ENCODE measurements around the gene TIE1.

Gene TIE1

DNA sequence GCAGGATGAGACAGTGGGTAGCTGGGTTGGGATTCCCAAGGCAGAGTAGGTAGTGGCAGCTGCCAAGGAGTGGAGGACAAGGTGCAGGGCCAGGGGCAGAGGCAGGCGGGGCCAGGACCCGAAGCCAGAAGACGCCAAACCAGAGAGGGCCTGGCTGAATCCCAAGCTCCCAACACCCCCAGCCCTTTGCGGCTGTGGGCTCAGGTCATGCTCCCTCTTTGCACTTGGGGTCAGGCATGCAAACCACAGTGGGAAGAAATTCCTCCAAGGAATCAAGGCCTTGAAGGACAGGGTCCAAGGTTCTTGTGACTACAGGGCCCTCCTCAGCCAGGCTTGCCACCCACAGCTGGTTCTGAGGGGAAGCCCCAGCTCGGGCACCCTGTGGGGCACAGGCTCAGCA, 21.6 kb upstream of the TIE1 start:
- TF ChIP-seq, protein P1, sequence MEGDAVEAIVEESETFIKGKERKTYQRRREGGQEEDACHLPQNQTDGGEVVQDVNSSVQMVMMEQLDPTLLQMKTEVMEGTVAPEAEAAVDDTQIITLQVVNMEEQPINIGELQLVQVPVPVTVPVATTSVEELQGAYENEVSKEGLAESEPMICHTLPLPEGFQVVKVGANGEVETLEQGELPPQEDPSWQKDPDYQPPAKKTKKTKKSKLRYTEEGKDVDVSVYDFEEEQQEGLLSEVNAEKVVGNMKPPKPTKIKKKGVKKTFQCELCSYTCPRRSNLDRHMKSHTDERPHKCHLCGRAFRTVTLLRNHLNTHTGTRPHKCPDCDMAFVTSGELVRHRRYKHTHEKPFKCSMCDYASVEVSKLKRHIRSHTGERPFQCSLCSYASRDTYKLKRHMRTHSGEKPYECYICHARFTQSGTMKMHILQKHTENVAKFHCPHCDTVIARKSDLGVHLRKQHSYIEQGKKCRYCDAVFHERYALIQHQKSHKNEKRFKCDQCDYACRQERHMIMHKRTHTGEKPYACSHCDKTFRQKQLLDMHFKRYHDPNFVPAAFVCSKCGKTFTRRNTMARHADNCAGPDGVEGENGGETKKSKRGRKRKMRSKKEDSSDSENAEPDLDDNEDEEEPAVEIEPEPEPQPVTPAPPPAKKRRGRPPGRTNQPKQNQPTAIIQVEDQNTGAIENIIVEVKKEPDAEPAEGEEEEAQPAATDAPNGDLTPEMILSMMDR (IDR thresholded peaks at IDR 0.05; ENCODE audit: low read depth, low read length): no peak
- DNase-seq (ENCODE audit: low read depth in 2 of 2): no peak
- H3K4me3 ChIP-seq (replicated peaks in 1 of 2; ENCODE audit: low read depth in 2 of 2, low read length in 2 of 2): no peak overlapping the region

- no peak for DNase-seq (ENCODE audit: low read depth in 2 of 2)
- no peak overlapping the region for H3K4me3 ChIP-seq (replicated peaks in 1 of 2; ENCODE audit: low read depth in 2 of 2, low read length in 2 of 2)
- TF ChIP-seq, protein P1 (IDR thresholded peaks at IDR 0.05; ENCODE audit: low read depth, low read length): no peak
These were observed 21.1 kb upstream of the TIE1 start for GRCh38 chr1:43279666-43280065.

DNA sequence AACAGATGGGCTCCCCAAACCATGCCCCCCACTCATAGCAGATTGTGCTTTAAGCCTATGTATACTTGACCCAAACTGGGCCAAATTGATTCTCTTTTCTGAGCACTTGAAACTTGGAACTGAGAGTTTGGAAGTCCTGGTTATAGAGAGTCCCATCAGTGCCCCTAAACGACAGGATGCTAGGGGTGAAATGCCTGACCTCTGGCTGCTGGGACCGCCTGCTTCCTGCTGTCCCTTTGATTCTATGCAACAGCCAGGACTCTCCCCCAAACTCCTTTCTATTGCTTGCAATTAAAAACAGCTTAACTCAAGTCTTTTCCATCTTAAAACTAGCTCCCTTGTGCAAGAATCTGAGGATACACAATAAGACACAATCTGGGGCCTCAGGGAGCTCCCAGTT, 20.1 kb upstream of the TIE1 start:
- TF ChIP-seq, protein P1 (IDR thresholded peaks at IDR 0.05; ENCODE audit: low read depth, low read length): no peak
- no peak for DNase-seq (ENCODE audit: low read depth in 2 of 2)
- H3K4me3 ChIP-seq (replicated peaks in 1 of 2; ENCODE audit: low read depth in 2 of 2, low read length in 2 of 2): no peak overlapping the region

- TF ChIP-seq, protein P1 (IDR thresholded peaks at IDR 0.05; ENCODE audit: low read depth, low read length): no peak
- H3K4me3 ChIP-seq (replicated peaks in 1 of 2; ENCODE audit: low read depth in 2 of 2, low read length in 2 of 2): no peak overlapping the region
- DNase-seq (ENCODE audit: low read depth in 2 of 2): no peak
These were observed 18.3 kb upstream of the TIE1 start for GRCh38 chr1:43282220-43283195.

- no peak overlapping the region for H3K4me3 ChIP-seq (replicated peaks in 1 of 2; ENCODE audit: low read depth in 2 of 2, low read length in 2 of 2)
- TF ChIP-seq, protein P1 (IDR thresholded peaks at IDR 0.05; ENCODE audit: low read depth, low read length): no peak
- DNase-seq (ENCODE audit: low read depth in 2 of 2): no peak
These were observed 16.7 kb upstream of the TIE1 start for GRCh38 chr1:43284065-43284464.

- DNase-seq (ENCODE audit: low read depth in 2 of 2): no peak
- TF ChIP-seq, protein P1 (IDR thresholded peaks at IDR 0.05; ENCODE audit: low read depth, low read length): no peak
- H3K4me3 ChIP-seq (replicated peaks in 1 of 2; ENCODE audit: low read depth in 2 of 2, low read length in 2 of 2): no peak overlapping the region
These were observed 16.2 kb upstream of the TIE1 start for GRCh38 chr1:43284546-43285110.

All from cardiac fibroblast (primary cell).